ENCODE measurements around the gene SLC12A8.

- TF ChIP-seq, protein P1, sequence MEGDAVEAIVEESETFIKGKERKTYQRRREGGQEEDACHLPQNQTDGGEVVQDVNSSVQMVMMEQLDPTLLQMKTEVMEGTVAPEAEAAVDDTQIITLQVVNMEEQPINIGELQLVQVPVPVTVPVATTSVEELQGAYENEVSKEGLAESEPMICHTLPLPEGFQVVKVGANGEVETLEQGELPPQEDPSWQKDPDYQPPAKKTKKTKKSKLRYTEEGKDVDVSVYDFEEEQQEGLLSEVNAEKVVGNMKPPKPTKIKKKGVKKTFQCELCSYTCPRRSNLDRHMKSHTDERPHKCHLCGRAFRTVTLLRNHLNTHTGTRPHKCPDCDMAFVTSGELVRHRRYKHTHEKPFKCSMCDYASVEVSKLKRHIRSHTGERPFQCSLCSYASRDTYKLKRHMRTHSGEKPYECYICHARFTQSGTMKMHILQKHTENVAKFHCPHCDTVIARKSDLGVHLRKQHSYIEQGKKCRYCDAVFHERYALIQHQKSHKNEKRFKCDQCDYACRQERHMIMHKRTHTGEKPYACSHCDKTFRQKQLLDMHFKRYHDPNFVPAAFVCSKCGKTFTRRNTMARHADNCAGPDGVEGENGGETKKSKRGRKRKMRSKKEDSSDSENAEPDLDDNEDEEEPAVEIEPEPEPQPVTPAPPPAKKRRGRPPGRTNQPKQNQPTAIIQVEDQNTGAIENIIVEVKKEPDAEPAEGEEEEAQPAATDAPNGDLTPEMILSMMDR (IDR thresholded peaks at IDR 0.05 in 4 of 5, conservative IDR thresholded peaks at IDR 0.05 in 1 of 5), result no peak
- TF ChIP-seq POLR2A (IDR thresholded peaks at IDR 0.05), result no peak
These were observed 48.6 kb downstream of the SLC12A8 start for GRCh38 chr3:125163739-125164601.
